SK-N-SH (cell line): ENCODE measurements around the gene FAM120B.

Source experiments
- CHD2 ChIP-seq: fragments of 150-350 bp; IDR thresholded peaks from 2 replicates; pipeline ENCODE4 v1.6.1; 2018; ENCODE audit warnings: low read length; ENCODE audit not compliant: partially characterized antibody
- EP300 ChIP-seq, 2 experiments: IDR thresholded peaks; 2 replicates each; pipeline versions ENCODE4 v1.4.0 to v1.6.1; 2012; ENCODE audit warnings: borderline replicate concordance in 1 of 2, low read depth in 1 of 2, low read length in 1 of 2
- FOXM1 ChIP-seq: IDR thresholded peaks from 2 replicates; pipeline ENCODE4 v1.4.0; 2012; ENCODE audit warnings: low read depth, mild to moderate bottlenecking
- GATA2 ChIP-seq: sonication (generic); formaldehyde crosslinking; IDR thresholded peaks from 2 replicates; pipeline ENCODE4 v1.5.0; 2020; ENCODE audit warnings: mild to moderate bottlenecking, missing genetic modification reagents
- JUND ChIP-seq: IDR thresholded peaks from 2 replicates; pipeline ENCODE4 v1.4.0; 2012
- RFX5 ChIP-seq: IDR thresholded peaks from 2 replicates; pipeline ENCODE4 v1.6.1; 2012; ENCODE audit warnings: mild to moderate bottlenecking, improper control_type of control experiment, low read length
- SMC3 ChIP-seq: IDR thresholded peaks from 2 replicates; pipeline ENCODE4 v1.6.1; 2012; ENCODE audit warnings: low read depth, low read length, improper control_type of control experiment
- USF2 ChIP-seq: fragments of 150-350 bp; IDR thresholded peaks from 2 replicates; pipeline ENCODE4 v1.6.1; 2017; ENCODE audit warnings: antibody characterized with exemption, low read length, low read depth, borderline replicate concordance
- TF ChIP-seq, protein P1 (sequence below): fragments of 200-600 bp; sonication (generic); IDR thresholded peaks from 2 replicates; pipeline ENCODE4 v1.6.1; 2017; ENCODE audit warnings: antibody characterized with exemption, mild to moderate bottlenecking, moderate library complexity
- TF ChIP-seq, protein P2 (sequence below): IDR thresholded peaks from 2 replicates; pipeline ENCODE4 v1.6.1; 2012; ENCODE audit warnings: mild to moderate bottlenecking, low read depth, low read length, moderate library complexity

DNA sequence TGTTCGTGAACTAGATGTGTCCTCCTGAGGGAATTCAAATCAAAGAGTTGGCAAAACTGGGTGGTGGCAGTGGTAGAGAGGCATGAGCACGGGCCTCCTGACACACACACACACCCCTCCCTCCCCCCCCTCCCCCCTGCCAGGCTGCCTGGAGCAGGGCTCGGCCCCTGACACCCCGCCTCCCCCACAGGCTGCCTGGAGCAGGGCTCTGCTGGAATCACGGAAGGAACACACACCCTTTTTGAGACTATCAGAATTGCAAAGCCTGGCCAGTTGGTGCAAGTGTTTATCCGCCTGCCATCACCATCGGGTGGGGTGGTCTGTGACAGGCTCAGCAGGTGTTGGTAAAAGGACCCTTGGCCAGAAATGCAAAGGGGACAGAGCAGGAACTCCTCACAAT lies 59.0 kb downstream of the FAM120B start:
- TF ChIP-seq, protein P1, sequence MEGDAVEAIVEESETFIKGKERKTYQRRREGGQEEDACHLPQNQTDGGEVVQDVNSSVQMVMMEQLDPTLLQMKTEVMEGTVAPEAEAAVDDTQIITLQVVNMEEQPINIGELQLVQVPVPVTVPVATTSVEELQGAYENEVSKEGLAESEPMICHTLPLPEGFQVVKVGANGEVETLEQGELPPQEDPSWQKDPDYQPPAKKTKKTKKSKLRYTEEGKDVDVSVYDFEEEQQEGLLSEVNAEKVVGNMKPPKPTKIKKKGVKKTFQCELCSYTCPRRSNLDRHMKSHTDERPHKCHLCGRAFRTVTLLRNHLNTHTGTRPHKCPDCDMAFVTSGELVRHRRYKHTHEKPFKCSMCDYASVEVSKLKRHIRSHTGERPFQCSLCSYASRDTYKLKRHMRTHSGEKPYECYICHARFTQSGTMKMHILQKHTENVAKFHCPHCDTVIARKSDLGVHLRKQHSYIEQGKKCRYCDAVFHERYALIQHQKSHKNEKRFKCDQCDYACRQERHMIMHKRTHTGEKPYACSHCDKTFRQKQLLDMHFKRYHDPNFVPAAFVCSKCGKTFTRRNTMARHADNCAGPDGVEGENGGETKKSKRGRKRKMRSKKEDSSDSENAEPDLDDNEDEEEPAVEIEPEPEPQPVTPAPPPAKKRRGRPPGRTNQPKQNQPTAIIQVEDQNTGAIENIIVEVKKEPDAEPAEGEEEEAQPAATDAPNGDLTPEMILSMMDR, result no peak
- TF ChIP-seq, protein P2, sequence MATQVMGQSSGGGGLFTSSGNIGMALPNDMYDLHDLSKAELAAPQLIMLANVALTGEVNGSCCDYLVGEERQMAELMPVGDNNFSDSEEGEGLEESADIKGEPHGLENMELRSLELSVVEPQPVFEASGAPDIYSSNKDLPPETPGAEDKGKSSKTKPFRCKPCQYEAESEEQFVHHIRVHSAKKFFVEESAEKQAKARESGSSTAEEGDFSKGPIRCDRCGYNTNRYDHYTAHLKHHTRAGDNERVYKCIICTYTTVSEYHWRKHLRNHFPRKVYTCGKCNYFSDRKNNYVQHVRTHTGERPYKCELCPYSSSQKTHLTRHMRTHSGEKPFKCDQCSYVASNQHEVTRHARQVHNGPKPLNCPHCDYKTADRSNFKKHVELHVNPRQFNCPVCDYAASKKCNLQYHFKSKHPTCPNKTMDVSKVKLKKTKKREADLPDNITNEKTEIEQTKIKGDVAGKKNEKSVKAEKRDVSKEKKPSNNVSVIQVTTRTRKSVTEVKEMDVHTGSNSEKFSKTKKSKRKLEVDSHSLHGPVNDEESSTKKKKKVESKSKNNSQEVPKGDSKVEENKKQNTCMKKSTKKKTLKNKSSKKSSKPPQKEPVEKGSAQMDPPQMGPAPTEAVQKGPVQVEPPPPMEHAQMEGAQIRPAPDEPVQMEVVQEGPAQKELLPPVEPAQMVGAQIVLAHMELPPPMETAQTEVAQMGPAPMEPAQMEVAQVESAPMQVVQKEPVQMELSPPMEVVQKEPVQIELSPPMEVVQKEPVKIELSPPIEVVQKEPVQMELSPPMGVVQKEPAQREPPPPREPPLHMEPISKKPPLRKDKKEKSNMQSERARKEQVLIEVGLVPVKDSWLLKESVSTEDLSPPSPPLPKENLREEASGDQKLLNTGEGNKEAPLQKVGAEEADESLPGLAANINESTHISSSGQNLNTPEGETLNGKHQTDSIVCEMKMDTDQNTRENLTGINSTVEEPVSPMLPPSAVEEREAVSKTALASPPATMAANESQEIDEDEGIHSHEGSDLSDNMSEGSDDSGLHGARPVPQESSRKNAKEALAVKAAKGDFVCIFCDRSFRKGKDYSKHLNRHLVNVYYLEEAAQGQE, result no peak
- no peak for TF ChIP-seq JUND
- TF ChIP-seq FOXM1, result no peak
- no peak for TF ChIP-seq GATA2
- no peak for TF ChIP-seq EP300 (IDR thresholded peaks at IDR 0.05; ENCODE audit: borderline replicate concordance in 1 of 2, low read depth in 1 of 2, low read length in 1 of 2)
- no peak for TF ChIP-seq CHD2
- TF ChIP-seq RFX5, result no peak
- no peak for TF ChIP-seq USF2
- TF ChIP-seq SMC3, result no peak
